H1 (cell line): ENCODE data around the gene FLRT1. TPM values are rescaled to one million over a fixed set of nuclear protein-coding genes. Genes with fewer than 3 reads are reported as not detected.

Experiments
- EP300 ChIP-seq, 2 experiments: IDR thresholded peaks; 1 replicate in 1 of 2; 2 replicates in 1 of 2; pipeline ENCODE4 v1.6.1; 2011 to 2012; ENCODE audit warnings: low read depth in 2 of 2, low read length in 2 of 2, mild to moderate bottlenecking in 2 of 2, borderline replicate concordance in 1 of 2, inconsistent platforms in 1 of 2, moderate library complexity in 1 of 2
- polyA plus RNA-seq, 7 experiments: library from polyadenylated mRNA; depleted of rRNA in 3 of 7; stranded (reverse) in 5 of 7; unstranded in 2 of 7; fragments of >200 nt in 5 of 7; fragments of 200-250 nt in 2 of 7; gene quantifications; 1 replicate in 5 of 7; 2 replicates in 1 of 7; 4 replicates in 1 of 7; pipeline versions ENCODE4 v1.2.1 to v1.2.3, GENCODE V29; 2011 to 2013; ENCODE audit warnings: missing spikeins in 2 of 7, mixed read lengths in 2 of 7
- total RNA-seq: library from RNA; stranded (reverse); fragmentation: NEBNext Ultra II Directional; extraction: Animal tissue kit (Norgen Biotek cat#: 25700); gene quantifications from 2 replicates; pipeline ENCODE4 v1.2.1, GENCODE V29; 2021

The FLRT1 gene
- total and polyA plus RNA-seq, 2 of the 8 experiments (the other 6 are each of a cell fraction or from before 2014, with no cell fraction given): 0.14 to 0.28 TPM

DNA sequence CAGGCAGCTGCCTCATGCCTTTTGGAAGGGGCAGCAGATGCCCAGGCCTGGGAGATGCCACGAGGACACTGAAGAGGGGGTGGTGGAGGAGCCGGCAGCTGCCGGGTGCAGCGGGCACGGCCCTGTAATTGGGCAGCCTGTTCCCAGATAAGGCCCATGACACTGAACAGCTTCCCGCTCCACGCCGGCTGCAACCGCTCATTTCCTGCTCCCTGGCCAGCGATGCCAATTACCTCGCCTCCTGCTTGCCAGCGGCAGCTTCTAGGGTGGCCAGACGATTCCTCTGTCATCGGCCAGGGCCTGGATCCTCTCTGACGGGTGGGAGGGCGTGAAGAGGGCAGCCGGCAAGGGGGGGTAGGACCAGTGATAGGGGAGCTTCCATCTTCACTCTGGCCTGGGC is 22.8 kb downstream of the FLRT1 start (continued):
- no peak for TF ChIP-seq EP300 (IDR thresholded peaks at IDR 0.05; ENCODE audit: borderline replicate concordance in 1 of 2, low read depth in 2 of 2, low read length in 2 of 2)
